ENCODE measurements around the gene PCDHGB1.
"Not testable (repeated sequence)": the region's sequence is repeated elsewhere in the genome, so short reads cannot be mapped to it uniquely, and the experiment has no call there.

PCDHGB1 gene

DNA sequence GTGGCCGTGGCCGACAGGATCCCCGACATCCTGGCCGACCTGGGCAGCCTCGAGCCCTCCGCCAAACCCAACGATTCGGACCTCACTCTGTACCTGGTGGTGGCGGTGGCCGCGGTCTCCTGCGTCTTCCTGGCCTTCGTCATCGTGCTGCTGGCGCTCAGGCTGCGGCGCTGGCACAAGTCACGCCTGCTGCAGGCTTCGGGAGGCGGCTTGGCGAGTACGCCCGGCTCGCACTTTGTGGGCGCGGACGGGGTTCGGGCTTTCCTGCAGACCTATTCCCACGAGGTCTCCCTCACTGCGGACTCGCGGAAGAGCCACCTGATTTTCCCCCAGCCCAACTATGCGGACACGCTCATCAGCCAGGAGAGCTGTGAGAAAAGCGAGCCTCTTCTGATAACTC, 3.9 kb upstream of the PCDHGB1 start:
- not testable (repeated sequence) for DNase-seq

DNA sequence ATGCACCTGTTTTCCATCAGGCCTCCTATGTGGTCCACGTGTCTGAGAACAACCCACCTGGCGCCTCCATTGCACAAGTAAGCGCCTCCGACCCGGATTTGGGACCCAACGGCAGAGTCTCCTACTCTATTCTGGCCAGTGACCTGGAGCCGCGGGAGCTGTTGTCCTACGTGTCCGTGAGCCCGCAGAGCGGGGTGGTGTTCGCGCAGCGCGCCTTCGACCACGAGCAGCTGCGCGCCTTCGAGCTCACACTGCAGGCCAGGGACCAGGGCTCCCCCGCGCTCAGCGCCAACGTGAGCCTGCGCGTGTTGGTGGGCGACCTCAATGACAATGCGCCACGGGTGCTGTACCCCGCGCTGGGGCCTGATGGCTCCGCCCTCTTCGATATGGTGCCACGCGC, 1.7 kb downstream of the PCDHGB1 start:
- DNase-seq: no peak

DNA sequence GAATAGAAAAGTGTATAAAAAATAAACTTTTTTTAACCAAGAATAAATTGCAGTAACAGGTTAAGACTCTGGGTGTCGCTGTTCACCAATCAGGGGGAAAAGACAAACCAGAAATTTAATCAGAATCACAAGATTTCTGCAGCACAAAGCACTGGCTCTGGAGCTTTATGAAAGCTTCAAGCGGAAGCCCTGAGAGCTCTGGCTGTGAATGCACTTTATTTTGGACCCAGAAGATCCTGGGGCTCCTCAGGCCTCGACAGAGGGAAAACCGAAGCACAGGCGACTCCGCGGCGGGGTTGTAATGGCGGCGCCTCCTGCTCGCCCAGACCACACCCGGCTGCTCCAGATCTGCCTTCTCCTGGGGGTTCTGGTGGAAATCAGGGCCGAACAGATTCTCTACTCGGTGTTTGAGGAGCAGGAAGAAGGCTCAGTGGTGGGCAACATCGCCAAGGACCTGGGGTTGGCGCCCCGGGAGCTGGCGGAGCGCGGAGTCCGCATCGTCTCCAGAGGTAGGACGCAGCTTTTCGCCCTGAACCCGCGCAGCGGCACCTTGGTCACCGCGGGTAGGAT, 5.1 kb downstream of the PCDHGB1 start, which contains the start of gene PCDHGA4:
Gene PCDHGA4 (plus strand): TSS at position 122 of the 570 bp plus-strand sequence. CDS start 87 bp downstream, at position 209.
- DNase-seq: no peak

DNA sequence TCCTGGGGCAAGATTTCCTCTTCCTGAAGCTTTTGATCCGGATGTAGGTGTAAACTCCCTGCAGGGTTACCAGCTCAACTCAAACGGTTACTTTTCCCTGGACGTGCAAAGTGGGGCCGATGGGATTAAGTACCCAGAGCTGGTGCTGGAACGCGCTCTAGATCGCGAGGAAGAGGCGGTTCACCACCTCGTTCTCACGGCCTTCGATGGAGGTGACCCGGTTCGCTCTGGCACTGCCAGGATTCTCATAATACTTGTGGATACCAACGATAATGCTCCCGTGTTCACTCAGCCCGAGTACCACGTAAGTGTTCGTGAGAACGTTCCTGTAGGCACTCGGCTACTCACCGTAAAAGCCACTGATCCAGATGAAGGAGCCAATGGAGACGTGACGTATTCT, 5.7 kb downstream of the PCDHGB1 start:
- DNase-seq: no peak

DNA sequence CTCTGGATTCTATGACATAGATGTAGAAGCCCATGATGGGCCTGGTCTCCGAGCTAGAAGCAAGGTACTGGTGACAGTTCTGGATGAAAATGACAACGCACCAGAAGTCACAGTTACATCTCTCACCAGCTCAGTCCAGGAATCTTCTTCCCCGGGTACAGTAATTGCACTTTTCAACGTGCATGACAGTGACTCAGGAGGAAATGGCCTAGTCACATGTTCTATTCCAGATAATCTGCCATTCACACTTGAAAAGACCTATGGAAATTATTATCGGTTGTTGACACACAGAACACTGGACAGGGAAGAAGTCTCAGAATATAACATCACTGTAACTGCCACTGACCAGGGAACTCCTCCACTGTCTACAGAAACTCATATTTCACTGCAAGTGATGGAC, 6.2 kb downstream of the PCDHGB1 start:
- no peak for DNase-seq

DNA sequence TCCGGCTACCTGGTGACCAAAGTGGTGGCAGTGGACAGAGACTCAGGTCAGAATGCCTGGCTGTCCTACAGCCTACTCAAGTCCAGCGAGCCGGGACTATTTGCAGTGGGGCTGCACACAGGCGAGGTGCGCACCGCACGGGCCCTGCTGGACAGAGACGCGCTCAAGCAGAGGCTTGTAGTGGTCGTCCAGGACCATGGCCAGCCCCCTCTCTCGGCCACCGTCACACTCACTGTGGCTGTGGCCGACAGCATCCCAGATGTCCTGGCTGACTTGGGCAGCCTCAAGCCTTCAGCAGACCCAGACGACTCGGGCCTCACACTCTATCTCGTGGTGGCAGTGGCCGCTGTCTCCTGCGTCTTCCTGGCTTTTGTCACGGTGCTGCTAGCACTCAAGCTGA, 7.1 kb downstream of the PCDHGB1 start:
- no peak for DNase-seq

DNA sequence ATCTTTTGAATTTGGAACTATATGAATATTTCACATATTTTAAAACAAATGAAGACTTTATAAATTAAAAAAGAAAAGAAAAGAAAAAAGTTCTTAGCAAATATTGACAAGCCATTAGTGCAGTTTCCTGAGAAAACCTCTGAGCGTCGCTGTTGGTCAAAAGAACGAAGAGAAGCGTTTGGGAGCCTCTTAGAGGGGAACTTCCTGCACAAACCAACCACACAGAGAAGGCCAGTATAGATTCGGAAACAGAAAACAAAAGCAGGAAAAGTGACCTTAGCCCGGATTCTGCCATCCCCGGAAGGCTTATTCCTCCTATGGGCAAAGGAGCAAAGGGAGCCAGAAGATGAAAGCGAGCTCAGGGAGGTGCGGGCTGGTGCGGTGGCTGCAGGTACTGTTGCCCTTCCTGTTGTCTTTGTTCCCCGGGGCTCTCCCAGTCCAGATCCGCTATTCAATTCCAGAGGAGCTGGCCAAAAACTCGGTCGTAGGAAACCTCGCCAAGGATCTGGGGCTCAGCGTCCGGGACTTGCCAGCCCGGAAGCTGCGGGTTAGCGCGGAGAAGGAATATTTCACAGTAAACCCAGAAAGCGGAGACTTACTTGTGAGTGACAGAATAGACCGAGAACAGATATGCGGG, 10.0 kb downstream of the PCDHGB1 start, which contains the start of gene PCDHGB2:
Gene PCDHGB2 (plus strand): TSS at position 205 of the 637 bp plus-strand sequence. CDS start 142 bp downstream, at position 347.
- peak; percentile 4 for DNase-seq

DNA sequence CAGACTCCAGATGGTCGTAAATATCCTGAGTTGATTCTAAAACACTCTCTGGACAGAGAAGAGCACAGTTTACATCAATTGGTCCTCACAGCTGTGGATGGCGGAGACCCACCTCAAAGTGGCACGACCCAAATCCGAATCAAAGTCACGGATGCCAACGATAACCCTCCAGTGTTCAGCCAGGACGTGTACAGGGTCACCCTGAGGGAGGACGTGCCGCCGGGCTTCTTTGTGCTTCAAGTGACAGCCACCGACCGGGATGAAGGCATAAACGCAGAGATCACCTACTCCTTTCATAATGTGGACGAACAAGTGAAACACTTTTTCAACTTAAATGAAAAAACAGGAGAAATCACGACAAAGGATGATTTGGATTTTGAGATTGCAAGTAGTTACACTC, 10.8 kb downstream of the PCDHGB1 start:
- no peak for DNase-seq

DNA sequence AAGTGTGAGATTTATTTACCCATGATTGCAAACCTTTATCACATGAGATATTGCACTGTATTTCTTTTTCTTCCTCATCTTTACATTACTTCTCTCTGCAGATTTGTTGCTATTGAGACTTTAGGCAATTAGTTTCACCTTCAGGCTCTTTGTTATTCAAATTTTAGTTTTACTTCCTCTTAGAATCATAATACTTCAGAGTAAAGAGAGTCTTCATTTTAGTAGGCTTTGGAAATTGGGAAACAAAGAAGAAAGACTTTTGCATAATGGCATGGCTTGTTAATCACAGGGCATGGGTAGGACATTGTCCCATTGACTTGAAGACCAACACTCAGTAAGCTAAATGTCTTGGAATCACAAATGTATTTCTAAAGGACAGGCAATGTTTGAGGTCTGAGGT, 12.8 kb downstream of the PCDHGB1 start:
- DNase-seq: no peak

DNA sequence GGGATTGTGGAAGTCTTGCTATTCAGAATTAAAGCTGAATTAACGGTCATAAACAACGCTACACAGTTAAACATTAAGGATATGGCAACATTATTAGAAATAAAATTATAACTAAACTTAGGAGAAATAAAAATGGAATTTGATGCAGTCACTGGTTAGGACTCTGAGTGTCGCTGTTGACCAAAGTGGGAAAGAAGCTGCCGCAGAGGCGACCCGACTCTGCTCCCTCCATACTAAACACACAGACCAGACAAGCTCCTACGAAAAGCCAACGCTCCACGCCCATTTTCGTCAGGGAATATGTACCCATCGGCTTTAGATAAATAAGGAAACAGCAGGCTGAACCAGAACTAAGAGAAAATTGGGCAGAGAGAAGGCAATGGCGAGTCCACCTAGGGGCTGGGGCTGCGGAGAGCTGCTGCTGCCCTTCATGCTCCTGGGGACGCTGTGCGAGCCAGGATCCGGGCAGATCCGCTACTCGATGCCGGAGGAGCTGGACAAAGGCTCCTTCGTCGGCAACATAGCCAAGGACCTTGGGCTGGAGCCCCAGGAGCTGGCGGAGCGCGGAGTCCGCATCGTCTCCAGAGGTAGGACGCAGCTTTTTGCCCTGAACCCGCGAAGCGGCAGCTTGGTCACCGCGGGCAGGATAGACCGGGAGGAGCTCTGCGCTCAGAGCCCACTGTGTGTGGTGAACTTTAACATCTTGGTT, 14.2 kb downstream of the PCDHGB1 start, which contains the start of gene PCDHGA5:
Gene PCDHGA5 (plus strand): TSS at position 211 of the 709 bp plus-strand sequence. CDS start 169 bp downstream, at position 380.
- no peak for DNase-seq

DNA sequence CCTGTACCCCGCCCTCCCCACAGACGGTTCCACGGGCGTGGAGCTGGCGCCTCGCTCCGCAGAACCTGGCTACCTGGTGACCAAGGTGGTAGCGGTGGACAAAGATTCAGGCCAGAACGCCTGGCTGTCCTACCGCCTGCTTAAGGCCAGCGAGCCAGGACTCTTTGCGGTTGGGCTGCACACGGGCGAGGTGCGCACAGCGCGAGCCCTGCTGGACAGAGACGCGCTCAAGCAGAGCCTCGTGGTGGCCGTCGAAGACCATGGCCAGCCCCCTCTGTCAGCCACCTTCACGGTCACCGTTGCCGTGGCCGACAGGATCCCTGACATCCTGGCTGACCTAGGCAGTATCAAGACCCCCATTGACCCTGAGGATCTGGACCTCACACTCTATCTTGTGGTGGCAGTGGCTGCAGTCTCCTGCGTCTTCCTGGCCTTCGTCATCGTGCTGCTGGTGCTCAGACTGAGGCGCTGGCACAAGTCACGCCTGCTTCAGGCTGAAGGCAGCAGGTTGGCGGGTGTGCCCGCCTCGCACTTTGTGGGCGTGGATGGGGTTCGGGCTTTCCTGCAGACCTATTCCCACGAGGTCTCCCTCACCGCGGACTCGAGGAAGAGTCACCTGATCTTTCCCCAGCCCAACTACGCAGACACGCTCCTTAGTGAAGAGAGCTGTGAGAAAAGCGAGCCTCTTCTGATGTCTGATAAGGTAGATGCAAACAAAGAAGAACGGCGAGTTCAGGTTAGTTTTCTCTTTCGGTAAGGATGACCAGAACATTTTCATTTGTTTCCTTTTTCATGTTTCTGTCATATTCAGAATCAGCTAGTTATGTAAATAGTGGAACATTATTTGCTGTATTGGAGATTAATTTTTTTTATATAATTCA, 16.4 kb downstream of the PCDHGB1 start:
- DNase-seq: no peak

DNA sequence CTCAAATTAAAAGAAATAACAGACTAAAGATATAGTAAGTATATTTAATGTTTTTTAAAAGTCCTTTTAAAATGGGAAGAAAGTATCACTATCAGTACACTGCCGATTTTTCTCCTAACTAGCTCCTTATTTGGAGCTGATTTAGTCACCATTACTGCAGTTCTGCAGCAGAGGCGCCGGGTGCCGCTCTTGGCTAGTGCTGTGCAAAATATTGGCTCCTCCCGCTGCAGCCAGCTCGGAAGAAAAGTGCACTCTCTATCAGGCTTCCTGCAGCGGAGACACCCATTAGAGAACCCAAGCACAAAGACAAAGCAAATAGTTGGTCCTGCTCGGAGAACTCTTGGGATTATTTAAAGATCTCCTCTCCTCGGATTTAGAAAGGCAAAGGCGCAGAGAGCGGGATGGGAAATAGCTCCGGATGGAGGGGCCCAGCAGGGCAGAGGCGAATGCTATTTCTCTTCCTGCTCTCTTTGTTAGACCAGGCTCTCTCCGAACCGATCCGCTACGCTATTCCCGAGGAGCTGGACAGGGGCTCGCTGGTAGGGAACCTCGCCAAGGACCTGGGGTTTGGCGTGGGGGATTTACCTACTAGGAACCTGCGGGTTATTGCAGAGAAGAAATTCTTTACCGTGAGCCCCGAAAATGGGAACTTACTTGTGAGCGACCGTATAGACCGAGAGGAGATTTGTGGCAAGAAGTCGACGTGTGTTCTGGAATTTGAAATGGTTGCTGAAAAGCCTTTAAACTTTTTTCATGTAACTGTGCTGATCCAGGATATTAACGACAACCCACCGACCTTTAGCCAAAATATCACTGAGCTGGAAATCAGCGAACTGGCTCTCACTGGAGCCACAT, 20.3 kb downstream of the PCDHGB1 start, which contains the start of gene PCDHGB3:
Gene PCDHGB3 (plus strand): TSS at position 249 of the 855 bp plus-strand sequence. CDS start 153 bp downstream, at position 402.
- DNase-seq: peak; percentile 41

DNA sequence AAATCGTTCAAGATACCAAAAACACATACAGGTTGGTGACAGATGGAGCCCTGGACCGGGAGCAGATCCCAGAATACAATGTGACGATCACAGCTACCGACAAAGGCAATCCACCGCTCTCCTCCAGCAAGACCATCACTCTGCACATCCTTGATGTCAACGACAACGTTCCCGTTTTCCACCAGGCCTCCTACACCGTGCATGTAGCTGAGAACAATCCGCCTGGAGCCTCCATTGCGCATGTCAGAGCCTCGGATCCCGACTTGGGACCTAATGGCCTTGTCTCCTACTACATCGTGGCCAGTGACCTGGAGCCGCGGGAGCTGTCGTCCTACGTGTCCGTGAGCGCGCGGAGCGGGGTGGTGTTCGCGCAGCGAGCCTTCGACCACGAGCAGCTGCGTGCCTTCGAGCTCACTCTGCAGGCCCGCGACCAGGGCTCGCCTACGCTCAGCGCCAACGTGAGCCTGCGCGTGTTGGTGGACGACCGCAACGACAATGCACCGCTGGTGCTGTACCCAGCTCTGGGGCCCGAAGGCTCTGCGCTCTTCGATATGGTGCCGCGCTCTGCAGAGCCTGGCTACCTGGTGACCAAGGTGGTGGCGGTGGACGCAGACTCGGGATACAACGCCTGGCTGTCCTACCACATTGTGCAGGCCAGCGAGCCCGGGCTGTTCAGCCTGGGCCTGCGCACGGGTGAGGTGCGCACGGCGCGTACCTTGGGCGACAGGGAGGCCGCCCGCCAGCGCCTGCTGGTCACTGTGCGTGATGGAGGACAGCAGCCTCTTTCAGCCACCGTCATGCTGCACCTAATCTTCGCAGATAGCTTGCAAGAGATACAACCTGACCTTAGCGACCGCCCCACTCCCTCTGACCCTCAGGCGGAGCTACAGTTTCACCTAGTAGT, 21.9 kb downstream of the PCDHGB1 start:
- DNase-seq: no peak

DNA sequence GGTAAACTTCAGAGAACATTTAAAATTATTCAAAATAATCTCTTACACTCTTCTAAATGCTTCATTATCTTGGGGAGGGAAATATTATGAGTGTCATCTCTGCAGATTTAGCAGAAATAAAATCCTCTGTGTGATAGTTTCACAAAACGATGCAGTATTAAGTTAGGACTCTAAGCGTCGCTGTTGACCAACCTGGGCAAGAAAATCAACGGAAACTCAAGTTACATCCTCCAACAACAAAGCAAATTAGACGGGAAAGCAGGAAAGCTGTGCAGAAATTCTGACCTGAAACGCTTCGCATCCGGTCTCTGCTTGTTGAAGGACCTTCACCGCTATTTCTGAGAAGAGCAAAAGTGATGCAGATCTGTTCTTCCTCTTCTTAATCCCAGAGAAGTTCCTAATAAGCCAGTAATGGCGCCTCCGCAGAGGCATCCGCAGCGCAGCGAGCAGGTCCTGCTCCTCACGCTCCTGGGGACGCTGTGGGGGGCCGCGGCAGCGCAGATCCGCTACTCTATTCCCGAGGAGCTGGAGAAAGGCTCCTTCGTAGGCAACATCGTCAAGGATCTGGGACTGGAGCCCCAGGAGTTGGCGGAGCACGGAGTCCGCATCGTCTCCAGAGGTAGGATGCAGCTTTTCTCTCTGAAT, 23.9 kb downstream of the PCDHGB1 start, which contains the start of gene PCDHGA6:
Gene PCDHGA6 (plus strand): TSS at position 219 of the 645 bp plus-strand sequence. CDS start 193 bp downstream, at position 412.
- no peak for DNase-seq

DNA sequence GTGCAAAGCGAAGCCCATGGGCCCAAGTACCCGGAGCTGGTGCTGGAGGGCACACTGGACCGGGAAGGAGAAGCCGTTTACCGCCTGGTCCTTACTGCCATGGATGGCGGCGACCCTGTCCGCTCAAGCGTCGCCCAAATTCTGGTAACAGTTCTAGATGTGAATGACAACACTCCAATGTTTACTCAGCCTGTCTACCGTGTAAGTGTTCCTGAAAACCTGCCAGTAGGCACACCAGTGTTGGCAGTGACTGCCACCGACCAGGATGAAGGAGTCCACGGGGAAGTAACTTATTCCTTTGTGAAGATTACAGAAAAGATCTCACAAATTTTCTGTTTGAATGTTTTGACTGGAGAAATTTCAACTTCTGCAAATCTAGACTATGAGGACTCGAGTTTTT, 24.7 kb downstream of the PCDHGB1 start:
- DNase-seq: no peak

DNA sequence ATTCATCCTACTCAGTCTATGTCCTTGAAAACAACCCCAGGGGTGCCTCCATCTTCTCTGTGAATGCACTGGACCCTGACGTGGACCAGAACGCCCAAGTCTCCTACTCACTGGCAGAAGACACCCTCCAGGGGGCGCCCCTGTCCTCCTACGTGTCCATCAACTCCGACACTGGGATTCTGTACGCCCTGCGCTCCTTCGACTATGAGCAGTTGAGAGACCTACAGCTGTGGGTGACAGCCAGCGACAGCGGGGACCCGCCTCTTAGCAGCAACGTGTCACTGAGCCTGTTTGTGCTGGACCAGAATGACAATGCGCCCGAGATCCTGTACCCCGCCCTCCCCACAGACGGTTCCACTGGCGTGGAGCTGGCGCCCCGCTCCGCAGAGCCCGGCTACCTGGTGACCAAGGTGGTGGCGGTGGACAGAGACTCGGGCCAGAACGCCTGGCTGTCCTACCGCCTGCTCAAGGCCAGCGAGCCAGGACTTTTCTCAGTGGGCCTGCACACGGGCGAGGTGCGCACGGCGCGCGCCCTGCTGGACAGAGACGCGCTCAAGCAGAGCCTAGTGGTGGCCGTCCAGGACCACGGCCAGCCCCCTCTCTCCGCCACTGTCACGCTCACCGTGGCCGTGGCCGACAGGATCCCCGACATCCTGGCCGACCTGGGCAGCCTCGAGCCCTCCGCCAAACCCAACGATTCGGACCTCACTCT, 25.7 kb downstream of the PCDHGB1 start:
- not testable (repeated sequence) for DNase-seq

DNA sequence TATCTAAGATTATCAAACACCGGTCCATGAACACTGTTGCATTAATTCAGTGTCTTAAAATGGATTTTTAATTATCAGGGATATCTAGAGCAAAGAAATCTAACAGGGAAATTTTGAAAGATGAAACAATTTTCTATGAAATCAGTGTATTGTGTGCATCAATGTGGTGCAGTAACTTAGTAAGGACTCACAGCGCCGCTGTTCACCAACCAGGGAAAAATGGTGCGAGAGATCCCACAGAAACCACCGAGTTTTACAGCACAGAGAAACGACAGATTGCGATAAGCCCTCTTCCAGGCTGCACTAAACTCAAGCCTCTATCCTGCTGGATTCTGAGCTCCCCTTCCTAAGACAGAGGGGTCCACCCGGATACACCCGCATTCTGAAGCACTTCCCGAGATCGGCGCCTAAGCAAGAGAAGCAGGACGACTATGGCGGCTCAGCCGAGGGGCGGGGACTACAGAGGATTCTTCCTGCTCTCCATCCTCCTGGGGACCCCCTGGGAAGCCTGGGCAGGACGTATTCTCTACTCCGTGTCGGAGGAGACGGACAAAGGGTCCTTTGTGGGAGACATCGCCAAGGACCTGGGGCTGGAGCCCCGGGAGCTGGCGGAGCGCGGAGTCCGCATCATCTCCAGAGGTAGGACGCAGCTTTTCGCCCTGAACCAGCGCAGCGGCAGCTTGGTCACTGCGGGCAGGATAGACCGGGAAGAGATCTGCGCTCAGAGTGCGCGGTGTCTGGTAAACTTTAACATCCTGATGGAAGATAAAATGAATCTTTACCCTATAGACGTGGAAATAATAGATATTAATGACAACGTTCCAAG, 32.8 kb downstream of the PCDHGB1 start, which contains the start of gene PCDHGA7:
Gene PCDHGA7 (plus strand): TSS at position 274 of the 826 bp plus-strand sequence. CDS start 158 bp downstream, at position 432.
- DNase-seq: no peak

DNA sequence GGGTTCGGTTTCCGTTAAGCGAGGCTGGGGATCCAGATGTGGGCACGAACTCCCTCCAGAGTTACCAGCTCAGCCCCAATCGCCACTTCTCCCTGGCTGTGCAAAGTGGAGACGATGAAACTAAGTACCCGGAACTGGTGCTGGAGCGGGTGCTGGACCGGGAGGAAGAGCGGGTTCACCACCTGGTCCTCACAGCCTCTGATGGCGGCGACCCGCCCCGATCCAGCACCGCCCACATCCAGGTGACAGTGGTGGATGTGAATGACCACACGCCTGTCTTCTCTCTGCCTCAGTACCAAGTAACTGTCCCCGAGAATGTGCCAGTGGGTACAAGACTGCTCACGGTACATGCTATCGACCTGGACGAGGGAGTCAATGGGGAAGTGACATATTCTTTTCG, 33.4 kb downstream of the PCDHGB1 start:
- no peak for DNase-seq

Measured in activated CD4-positive, alpha-beta T cell treated with anti-CD3 and anti-CD28 coated beads, Interleukin-10, Interleukin-2, amounts not matched to agents 100 ng/mL and 50 ng/mL, durations not matched to agents 16 hours and 8 hours (primary cell).